Testis (tissue), 2 donors: ENCODE measurements around the gene UBE2O.

Experiments
- CTCF ChIP-seq, 3 experiments: fragments of 450-650 bp in 2 of 3; fragments of 200-600 bp in 1 of 3; sonication (generic) in 1 of 3; IDR thresholded peaks; one replicate each; pipeline ENCODE4 v1.5.1; 2016 to 2019; ENCODE audit warnings: antibody characterized with exemption in 3 of 3, mild to moderate bottlenecking in 2 of 3, moderate library complexity in 1 of 3
- POLR2A ChIP-seq: fragments of 450-650 bp; IDR thresholded peaks from one replicate; pipeline ENCODE4 v1.6.1; 2017; ENCODE audit warnings: antibody characterized with exemption, mild to moderate bottlenecking, moderate library complexity

DNA sequence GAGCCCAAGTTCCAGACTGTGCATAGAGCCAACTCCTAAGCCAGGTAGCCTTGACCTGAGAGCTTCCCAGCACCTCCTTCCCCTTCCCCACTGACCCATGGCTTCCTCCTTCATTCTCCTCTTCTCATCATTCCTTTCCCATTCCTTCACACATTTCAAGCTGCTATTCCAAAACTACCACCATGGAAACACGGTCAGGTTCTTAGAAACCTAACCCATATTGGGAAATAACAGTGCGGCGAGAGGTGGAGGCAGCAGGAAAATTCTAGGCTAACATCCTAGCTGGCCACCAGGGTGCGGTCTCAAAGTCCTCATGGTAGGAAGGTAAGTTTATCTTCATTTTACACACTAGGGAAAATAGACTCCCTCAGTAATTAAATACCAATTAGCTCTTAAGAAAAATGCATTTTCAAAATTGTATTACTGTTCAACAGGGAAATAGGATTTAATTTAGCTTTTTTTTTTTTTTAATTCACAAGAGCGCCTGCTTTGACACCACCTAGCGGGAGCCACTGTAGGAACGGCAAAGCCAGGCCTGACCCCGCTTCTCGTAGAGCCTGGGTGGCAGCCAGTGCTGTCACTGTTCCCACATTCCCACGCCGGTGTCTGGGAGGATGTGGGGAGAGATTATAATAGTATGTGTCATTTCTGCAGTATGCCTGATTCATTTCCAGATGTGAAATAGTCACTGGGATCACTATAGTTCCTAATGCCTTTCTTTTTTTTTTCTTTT is 82.5 kb downstream of the UBE2O start:
- TF ChIP-seq CTCF (IDR thresholded peaks at IDR 0.05) (peak; percentile 13 to 27 (median 26)), POLR2A (no peak)
